Effector CD8-positive, alpha-beta T cell (primary cell): ENCODE measurements around the gene ACTN3.
A peak's percentile ranks its signal among the peaks of the same experiment; 100 is the strongest.
"Not testable (repeated sequence)": the region's sequence is repeated elsewhere in the genome, so short reads cannot be mapped to it uniquely, and the experiment has no call there.

Experiments used
- DNase-seq: peaks from one replicate; lab custom pipeline; 2025; lab: John Stamatoyannopoulos, UW

ACTN3 gene

GRCh38 chr11:66564984-66565383 is 18.3 kb downstream of the ACTN3 start:
- no peak for DNase-seq

- no peak for DNase-seq
These were observed 19.5 kb downstream of the ACTN3 start for GRCh38 chr11:66566221-66566620.

- DNase-seq: no peak
These were observed 21.1 kb downstream of the ACTN3 start for GRCh38 chr11:66567787-66568123.

GRCh38 chr11:66568124-66568916 is 21.6 kb downstream of the ACTN3 start, which contains the start of gene CTSF:
Gene CTSF, minus strand, starts transcription at chr11:66568606. Its CDS starts 120 bp downstream, at chr11:66568486.
- DNase-seq: peak; percentile 69

GRCh38 chr11:66569076-66569475 is 22.4 kb downstream of the ACTN3 start:
- no peak for DNase-seq

GRCh38 chr11:66570079-66570849 is 23.6 kb downstream of the ACTN3 start:
- DNase-seq: no peak

- no peak for DNase-seq
These were observed 24.1 kb downstream of the ACTN3 start for GRCh38 chr11:66570850-66571180.

GRCh38 chr11:66579017-66579606 is 32.4 kb downstream of the ACTN3 start:
- peak; percentile 76 for DNase-seq

- DNase-seq: no peak
These were observed 34.1 kb downstream of the ACTN3 start for GRCh38 chr11:66580803-66581202.

GRCh38 chr11:66581261-66581660 is 34.6 kb downstream of the ACTN3 start:
- no peak for DNase-seq

GRCh38 chr11:66582565-66583147 is 36.0 kb downstream of the ACTN3 start:
- DNase-seq: not testable (repeated sequence)

- not testable (repeated sequence) for DNase-seq
These were observed 38.7 kb downstream of the ACTN3 start for GRCh38 chr11:66585447-66585846.

GRCh38 chr11:66586136-66586535 is 39.4 kb downstream of the ACTN3 start:
- DNase-seq: no peak

GRCh38 chr11:66589315-66589714 is 42.6 kb downstream of the ACTN3 start:
- not testable (repeated sequence) for DNase-seq

GRCh38 chr11:66589996-66590675 is 43.4 kb downstream of the ACTN3 start:
- no peak for DNase-seq

GRCh38 chr11:66591175-66591574 is 44.5 kb downstream of the ACTN3 start:
- DNase-seq: no peak

GRCh38 chr11:66592457-66593302 is 46.0 kb downstream of the ACTN3 start, which contains the start of the genes CCDC87 and CCS:
Gene CCDC87, minus strand, starts transcription at chr11:66593063. Its CDS starts 48 bp downstream, at chr11:66593015.
Gene CCS, plus strand, starts transcription at chr11:66593185. Its CDS starts 77 bp downstream, at chr11:66593262.
- DNase-seq: peak; percentile 98

GRCh38 chr11:66593303-66593635 is 46.6 kb downstream of the ACTN3 start:
- no peak for DNase-seq

GRCh38 chr11:66593650-66594049 is 46.9 kb downstream of the ACTN3 start:
- no peak for DNase-seq

GRCh38 chr11:66595245-66595904 is 48.7 kb downstream of the ACTN3 start:
- DNase-seq: no peak
